Measurements from ENCODE around the gene MPST. TPM values are rescaled to one million over a fixed set of nuclear protein-coding genes. Genes with fewer than 3 reads are reported as not detected.

MPST gene
- polyA plus RNA-seq, 1 donor from 2014 or later: 56.0 TPM

DNA sequence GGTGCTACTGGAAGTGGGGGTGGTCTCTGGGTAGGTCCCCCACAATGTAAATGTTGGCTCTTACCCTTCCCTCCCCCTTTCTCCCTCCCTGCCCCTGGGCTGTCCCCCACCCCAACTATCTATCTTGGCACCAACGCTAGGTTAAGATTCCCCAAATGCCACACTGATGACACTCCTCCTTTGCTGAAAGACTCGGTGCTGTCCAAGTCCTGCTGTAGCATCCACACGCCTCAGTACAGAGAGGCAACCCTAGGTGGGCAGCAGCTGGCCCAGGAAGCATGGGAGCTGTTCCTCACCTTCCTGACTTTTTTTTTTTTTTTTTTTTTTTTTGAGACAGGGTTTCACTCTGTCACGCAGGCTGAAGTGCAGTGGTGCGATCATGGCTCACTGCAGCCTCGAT lies 28.6 kb downstream of the MPST start:
- H3F3A ChIP-seq (ENCODE audit: insufficient read depth, low read length, poor library complexity, severe bottlenecking): no peaks in the 10 kb centered on the region
- H3K27me3 ChIP-seq (ENCODE audit: insufficient read depth, low read depth, low read length): no peaks in the 10 kb centered on the region
- H4K20me1 ChIP-seq (ENCODE audit: insufficient read depth): no peaks in the 10 kb centered on the region
- H3K4me2 ChIP-seq (ENCODE audit: low read length): no peak overlapping the region
- no peaks in the 10 kb centered on the region for H3K9me2 ChIP-seq (ENCODE audit: insufficient read depth, low read length)
- H2AFZ ChIP-seq (ENCODE audit: low read depth, low read length): no peak overlapping the region
- no peaks in the 10 kb centered on the region for H3K79me2 ChIP-seq (replicated peaks; ENCODE audit: insufficient read depth, low read length)
- no peak overlapping the region for H3K9ac ChIP-seq (ENCODE audit: low read length)
- no peak overlapping the region for H3K27ac ChIP-seq (ENCODE audit: low read length)
- no peak overlapping the region for H3K4me3 ChIP-seq (ENCODE audit: low read length)
- H3K36me3 ChIP-seq (ENCODE audit: insufficient read depth, low read length): no peaks in the 10 kb centered on the region
- H3K9me3 ChIP-seq (ENCODE audit: low read length): no peaks in the 10 kb centered on the region
- TF ChIP-seq, protein P1, sequence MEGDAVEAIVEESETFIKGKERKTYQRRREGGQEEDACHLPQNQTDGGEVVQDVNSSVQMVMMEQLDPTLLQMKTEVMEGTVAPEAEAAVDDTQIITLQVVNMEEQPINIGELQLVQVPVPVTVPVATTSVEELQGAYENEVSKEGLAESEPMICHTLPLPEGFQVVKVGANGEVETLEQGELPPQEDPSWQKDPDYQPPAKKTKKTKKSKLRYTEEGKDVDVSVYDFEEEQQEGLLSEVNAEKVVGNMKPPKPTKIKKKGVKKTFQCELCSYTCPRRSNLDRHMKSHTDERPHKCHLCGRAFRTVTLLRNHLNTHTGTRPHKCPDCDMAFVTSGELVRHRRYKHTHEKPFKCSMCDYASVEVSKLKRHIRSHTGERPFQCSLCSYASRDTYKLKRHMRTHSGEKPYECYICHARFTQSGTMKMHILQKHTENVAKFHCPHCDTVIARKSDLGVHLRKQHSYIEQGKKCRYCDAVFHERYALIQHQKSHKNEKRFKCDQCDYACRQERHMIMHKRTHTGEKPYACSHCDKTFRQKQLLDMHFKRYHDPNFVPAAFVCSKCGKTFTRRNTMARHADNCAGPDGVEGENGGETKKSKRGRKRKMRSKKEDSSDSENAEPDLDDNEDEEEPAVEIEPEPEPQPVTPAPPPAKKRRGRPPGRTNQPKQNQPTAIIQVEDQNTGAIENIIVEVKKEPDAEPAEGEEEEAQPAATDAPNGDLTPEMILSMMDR (IDR thresholded peaks at IDR 0.05; ENCODE audit: poor library complexity, severe bottlenecking): no peak
- no peak for TF ChIP-seq RAD21 (conservative IDR thresholded peaks at IDR 0.05)
- TF ChIP-seq EZH2 (IDR thresholded peaks at IDR 0.05; ENCODE audit: borderline replicate concordance, insufficient read depth, low read length, poor library complexity, severe bottlenecking): no peak
- no peak for TF ChIP-seq TAF1 (IDR thresholded peaks at IDR 0.05; ENCODE audit: low read depth)
- TF ChIP-seq EP300 (conservative IDR thresholded peaks at IDR 0.05; ENCODE audit: poor library complexity, severe bottlenecking): no peak
- TF ChIP-seq, protein P2, sequence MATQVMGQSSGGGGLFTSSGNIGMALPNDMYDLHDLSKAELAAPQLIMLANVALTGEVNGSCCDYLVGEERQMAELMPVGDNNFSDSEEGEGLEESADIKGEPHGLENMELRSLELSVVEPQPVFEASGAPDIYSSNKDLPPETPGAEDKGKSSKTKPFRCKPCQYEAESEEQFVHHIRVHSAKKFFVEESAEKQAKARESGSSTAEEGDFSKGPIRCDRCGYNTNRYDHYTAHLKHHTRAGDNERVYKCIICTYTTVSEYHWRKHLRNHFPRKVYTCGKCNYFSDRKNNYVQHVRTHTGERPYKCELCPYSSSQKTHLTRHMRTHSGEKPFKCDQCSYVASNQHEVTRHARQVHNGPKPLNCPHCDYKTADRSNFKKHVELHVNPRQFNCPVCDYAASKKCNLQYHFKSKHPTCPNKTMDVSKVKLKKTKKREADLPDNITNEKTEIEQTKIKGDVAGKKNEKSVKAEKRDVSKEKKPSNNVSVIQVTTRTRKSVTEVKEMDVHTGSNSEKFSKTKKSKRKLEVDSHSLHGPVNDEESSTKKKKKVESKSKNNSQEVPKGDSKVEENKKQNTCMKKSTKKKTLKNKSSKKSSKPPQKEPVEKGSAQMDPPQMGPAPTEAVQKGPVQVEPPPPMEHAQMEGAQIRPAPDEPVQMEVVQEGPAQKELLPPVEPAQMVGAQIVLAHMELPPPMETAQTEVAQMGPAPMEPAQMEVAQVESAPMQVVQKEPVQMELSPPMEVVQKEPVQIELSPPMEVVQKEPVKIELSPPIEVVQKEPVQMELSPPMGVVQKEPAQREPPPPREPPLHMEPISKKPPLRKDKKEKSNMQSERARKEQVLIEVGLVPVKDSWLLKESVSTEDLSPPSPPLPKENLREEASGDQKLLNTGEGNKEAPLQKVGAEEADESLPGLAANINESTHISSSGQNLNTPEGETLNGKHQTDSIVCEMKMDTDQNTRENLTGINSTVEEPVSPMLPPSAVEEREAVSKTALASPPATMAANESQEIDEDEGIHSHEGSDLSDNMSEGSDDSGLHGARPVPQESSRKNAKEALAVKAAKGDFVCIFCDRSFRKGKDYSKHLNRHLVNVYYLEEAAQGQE (IDR thresholded peaks at IDR 0.05; ENCODE audit: borderline replicate concordance): no peak
- TF ChIP-seq MXI1 (conservative IDR thresholded peaks at IDR 0.05; ENCODE audit: poor library complexity, severe bottlenecking): no peak
- no peak for TF ChIP-seq SMC3 (conservative IDR thresholded peaks at IDR 0.05; ENCODE audit: poor library complexity)
- no peak for TF ChIP-seq POLR2AphosphoS5 (IDR thresholded peaks at IDR 0.05)

DNA sequence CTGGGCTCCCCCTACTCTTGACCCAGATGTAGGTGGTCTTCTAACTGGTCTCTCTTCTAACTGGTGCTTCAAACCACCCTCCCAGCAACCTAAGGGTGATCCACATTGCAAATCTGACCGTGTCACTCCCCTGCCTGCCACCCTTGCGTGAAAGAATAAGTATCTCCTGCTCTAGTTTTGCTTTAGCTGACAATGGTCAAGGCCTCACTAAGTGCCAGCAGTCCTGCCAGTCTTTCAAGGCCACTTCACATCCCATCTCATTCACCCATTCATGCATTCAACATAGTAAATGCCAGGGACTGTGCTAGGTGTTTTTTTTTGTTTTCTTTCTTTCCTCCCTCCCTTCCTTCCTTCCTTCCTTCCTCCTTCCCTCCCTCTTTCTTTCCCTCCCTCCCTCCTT lies 29.7 kb downstream of the MPST start:
- no peaks in the 10 kb centered on the region for H3F3A ChIP-seq (ENCODE audit: insufficient read depth, low read length, poor library complexity, severe bottlenecking)
- H3K27me3 ChIP-seq (ENCODE audit: insufficient read depth, low read depth, low read length): no peaks in the 10 kb centered on the region
- H3K9me3 ChIP-seq (ENCODE audit: low read length): no peaks in the 10 kb centered on the region
- no peak overlapping the region for H3K4me3 ChIP-seq (ENCODE audit: low read length)
- no peak overlapping the region for H3K27ac ChIP-seq (ENCODE audit: low read length)
- TF ChIP-seq EP300 (conservative IDR thresholded peaks at IDR 0.05; ENCODE audit: poor library complexity, severe bottlenecking) (no peak), POLR2AphosphoS5 (IDR thresholded peaks at IDR 0.05) (no peak), SMC3 (conservative IDR thresholded peaks at IDR 0.05; ENCODE audit: poor library complexity) (no peak), RAD21 (conservative IDR thresholded peaks at IDR 0.05) (no peak), MXI1 (conservative IDR thresholded peaks at IDR 0.05; ENCODE audit: poor library complexity, severe bottlenecking) (no peak)
- TF ChIP-seq, protein P2 (IDR thresholded peaks at IDR 0.05; ENCODE audit: borderline replicate concordance): no peak
- TF ChIP-seq, protein P1 (IDR thresholded peaks at IDR 0.05; ENCODE audit: poor library complexity, severe bottlenecking): no peak
- H3K79me2 ChIP-seq (replicated peaks; ENCODE audit: insufficient read depth, low read length): no peaks in the 10 kb centered on the region
- H3K9me2 ChIP-seq (ENCODE audit: insufficient read depth, low read length): no peaks in the 10 kb centered on the region
- no peak overlapping the region for H2AFZ ChIP-seq (ENCODE audit: low read depth, low read length)
- H3K9ac ChIP-seq (ENCODE audit: low read length): no peak overlapping the region
- no peak overlapping the region for H3K4me2 ChIP-seq (ENCODE audit: low read length)
- no peaks in the 10 kb centered on the region for H4K20me1 ChIP-seq (ENCODE audit: insufficient read depth)
- no peaks in the 10 kb centered on the region for H3K36me3 ChIP-seq (ENCODE audit: insufficient read depth, low read length)
